HEK293 (cell line): ENCODE measurements around the gene ZBTB1.
A peak's percentile ranks its signal among the peaks of the same experiment; 100 is the strongest.

Source experiments
- CTCF ChIA-PET: fragments of 350-600 bp; formaldehyde crosslinking; extraction: SDS; loops from one replicate; lab custom pipeline; 2021; ENCODE audit warnings: antibody characterized with exemption; lab: Yijun Ruan, JAX
- POLR2A ChIA-PET: fragments of 300-600 bp; formaldehyde crosslinking; extraction: SDS; loops from one replicate; lab custom pipeline; 2020; ENCODE audit warnings: antibody characterized with exemption, inconsistent platforms; lab: Yijun Ruan, JAX
- H3K27ac ChIP-seq: fragments of 200-500 bp; sonication (Bioruptor generic); 2 replicates; pipeline ENCODE4 v1.5.1; 2014; ENCODE audit warnings: low read depth, low read length, control low read depth, inconsistent platforms; ENCODE audit errors: extremely low read depth
- H3K36me3 ChIP-seq, 2 experiments: fragments of 200-500 bp in 1 of 2; sonication (Bioruptor generic) in 1 of 2; 1 replicate in 1 of 2; 2 replicates in 1 of 2; pipeline ENCODE4 v1.5.1; 2014 to 2017; ENCODE audit warnings: inconsistent platforms in 2 of 2, low read length in 2 of 2; ENCODE audit not compliant: control insufficient read depth in 2 of 2, insufficient read depth in 1 of 2
- H3K4me1 ChIP-seq: fragments of 200-500 bp; sonication (Bioruptor generic); 2 replicates; pipeline ENCODE4 v1.5.1; 2014; ENCODE audit warnings: mild to moderate bottlenecking, low read length, inconsistent platforms; ENCODE audit not compliant: control insufficient read depth, insufficient read depth
- H3K4me3 ChIP-seq: 2 replicates; pipeline ENCODE4 v1.5.1; 2011; ENCODE audit warnings: low read depth, mild to moderate bottlenecking, control low read depth, low read length, moderate library complexity
- H3K9me3 ChIP-seq: fragments of 200-500 bp; sonication (Bioruptor generic); 2 replicates; pipeline ENCODE4 v1.5.1; 2014; ENCODE audit warnings: low read depth, low read length, inconsistent platforms; ENCODE audit not compliant: control insufficient read depth, insufficient read depth
- GLIS1 ChIP-seq: fragments of 450-650 bp; formaldehyde crosslinking; IDR thresholded peaks from 2 replicates; pipeline ENCODE4 v1.5.1; 2016; ENCODE audit warnings: missing biosample characterization, missing genetic modification characterization
- KLF9 ChIP-seq: fragments of 450-650 bp; formaldehyde crosslinking; IDR thresholded peaks from 2 replicates; pipeline ENCODE4 v1.5.1; 2016; ENCODE audit warnings: missing biosample characterization, missing genetic modification characterization, low read depth
- SETDB1 ChIP-seq: IDR thresholded peaks from one replicate; pipeline ENCODE4 v1.6.1; 2017; ENCODE audit warnings: mild to moderate bottlenecking, low read length, moderate library complexity, mixed read lengths; ENCODE audit not compliant: insufficient read length
- YY1 ChIP-seq: fragments of 450-650 bp; formaldehyde crosslinking; IDR thresholded peaks from 2 replicates; pipeline ENCODE4 v1.5.1; 2018; ENCODE audit warnings: missing biosample characterization, missing genetic modification characterization
- ZBTB20 ChIP-seq: fragments of 450-650 bp; formaldehyde crosslinking; IDR thresholded peaks from 2 replicates; pipeline ENCODE4 v1.5.1; 2016; ENCODE audit warnings: missing biosample characterization, missing genetic modification characterization
- ZBTB26 ChIP-seq: fragments of 450-650 bp; formaldehyde crosslinking; optimal IDR thresholded peaks from 2 replicates; pipeline ENCODE3; 2016; ENCODE audit warnings: missing biosample characterization, mild to moderate bottlenecking, missing genetic modification characterization
- ZBTB49 ChIP-seq: fragments of 450-650 bp; formaldehyde crosslinking; IDR thresholded peaks from 2 replicates; pipeline ENCODE4 v1.5.1; 2016; ENCODE audit warnings: missing biosample characterization, missing genetic modification characterization, low read depth
- ZEB2 ChIP-seq: fragments of 450-650 bp; formaldehyde crosslinking; IDR thresholded peaks from 2 replicates; pipeline ENCODE4 v1.5.1; 2016; ENCODE audit warnings: missing biosample characterization, missing genetic modification characterization
- ZFP37 ChIP-seq: fragments of 450-650 bp; formaldehyde crosslinking; IDR thresholded peaks from 2 replicates; pipeline ENCODE4 v1.5.1; 2016; ENCODE audit warnings: missing biosample characterization, missing genetic modification characterization
- ZFP41 ChIP-seq: fragments of 450-650 bp; formaldehyde crosslinking; IDR thresholded peaks from 2 replicates; pipeline ENCODE4 v1.5.1; 2016; ENCODE audit warnings: missing biosample characterization, missing genetic modification characterization, borderline replicate concordance
- ZNF10 ChIP-seq: fragments of 450-650 bp; formaldehyde crosslinking; IDR thresholded peaks from 2 replicates; pipeline ENCODE4 v1.5.1; 2017; ENCODE audit warnings: missing biosample characterization, missing genetic modification characterization
- ZNF138 ChIP-seq: fragments of 450-650 bp; formaldehyde crosslinking; IDR thresholded peaks from 2 replicates; pipeline ENCODE4 v1.5.1; 2016; ENCODE audit warnings: missing biosample characterization, missing genetic modification characterization, borderline replicate concordance
- ZNF202 ChIP-seq: fragments of 450-650 bp; formaldehyde crosslinking; IDR thresholded peaks from 2 replicates; pipeline ENCODE4 v1.5.1; 2016; ENCODE audit warnings: missing biosample characterization, missing genetic modification characterization, borderline replicate concordance
- ZNF248 ChIP-seq: fragments of 450-650 bp; formaldehyde crosslinking; IDR thresholded peaks from 2 replicates; pipeline ENCODE4 v1.5.1; 2017; ENCODE audit warnings: missing biosample characterization, missing genetic modification characterization
- ZNF423 ChIP-seq: fragments of 450-650 bp; formaldehyde crosslinking; IDR thresholded peaks from 2 replicates; pipeline ENCODE4 v1.5.1; 2016; ENCODE audit warnings: missing biosample characterization, missing genetic modification characterization
- ZNF488 ChIP-seq: fragments of 450-650 bp; formaldehyde crosslinking; IDR thresholded peaks from 2 replicates; pipeline ENCODE4 v1.5.1; 2016; ENCODE audit warnings: missing biosample characterization, missing genetic modification characterization
- ZNF580 ChIP-seq: fragments of 450-650 bp; formaldehyde crosslinking; IDR thresholded peaks from 2 replicates; pipeline ENCODE4 v1.5.1; 2016; ENCODE audit warnings: missing biosample characterization, missing genetic modification characterization
- ZNF623 ChIP-seq: fragments of 450-650 bp; formaldehyde crosslinking; IDR thresholded peaks from 2 replicates; pipeline ENCODE4 v1.5.1; 2016; ENCODE audit warnings: missing biosample characterization, missing genetic modification characterization
- ZNF747 ChIP-seq: fragments of 450-650 bp; formaldehyde crosslinking; IDR thresholded peaks from 2 replicates; pipeline ENCODE4 v1.5.1; 2016; ENCODE audit warnings: missing biosample characterization, missing genetic modification characterization
- ZNF792 ChIP-seq: fragments of 450-650 bp; formaldehyde crosslinking; IDR thresholded peaks from 2 replicates; pipeline ENCODE4 v1.5.1; 2016; ENCODE audit warnings: missing biosample characterization, missing genetic modification characterization
- ZNF830 ChIP-seq: fragments of 450-650 bp; IDR thresholded peaks from 2 replicates; pipeline ENCODE4 v1.5.0; 2018; ENCODE audit warnings: missing biosample characterization, missing genetic modification characterization, low read depth, mild to moderate bottlenecking, moderate library complexity

Gene ZBTB1

GRCh38 chr14:64541261-64541971, 36.8 kb downstream of the ZBTB1 start:
- CTCF ChIA-PET: interaction anchor here (0.6 to 1.4 kb wide), 3 partner anchors 16 to 96 kb away, joined by 3 to 5 read pairs (median 3); no protein-coding TSS in a partner anchor
- Histone ChIP-seq H3K4me1 (peaks cover 13% of the 10 kb centered on the region), H3K27ac (0 out of 2 replicates have a peak overlapping the region, but pooled peaks have one; percentile 51), H3K36me3 (no peaks in the 10 kb centered on the region; a peak in 1 of 3 replicates), H3K9me3 (no peaks in the 10 kb centered on the region), H3K4me3 (peak overlapping the region; percentile 57)
- no peak for TF ChIP-seq ZNF623
- no peak for TF ChIP-seq ZNF747 (tag by site-specific recombination)
- TF ChIP-seq ZFP37: no peak
- TF ChIP-seq ZNF580 (tag by site-specific recombination): no peak
- no peak for TF ChIP-seq ZBTB49
- TF ChIP-seq ZNF10 (tag by site-specific recombination): no peak
- TF ChIP-seq ZNF488 (tag by site-specific recombination): no peak
- no peak for TF ChIP-seq ZBTB20 (tag by site-specific recombination)
- no peak for TF ChIP-seq ZEB2 (tag by site-specific recombination)
- no peak for TF ChIP-seq KLF9
- TF ChIP-seq, all 188 proteins: peak for 0
- POLR2A ChIA-PET: interaction anchor here (1.0 to 4.3 kb wide), 9 partner anchors 10 to 221 kb away, joined by 4 to 54 read pairs (median 7); partner anchors contain the start of genes PPP1R36, ZBTB1 and ZBTB25

GRCh38 chr14:64541972-64542835, 37.6 kb downstream of the ZBTB1 start:
- Histone ChIP-seq H3K27ac (peak overlapping the region; percentile 39; the same call in 1 of the 2 replicates), H3K36me3 (no peaks in the 10 kb centered on the region; a peak in 1 of 3 replicates), H3K4me3 (peak overlapping the region; percentile 57), H3K9me3 (no peaks in the 10 kb centered on the region), H3K4me1 (peaks cover 13% of the 10 kb centered on the region)
- ChIA-PET CTCF (interaction anchor here (0.6 to 2.7 kb wide), 6 partner anchors 15 to 477 kb away, joined by 3 to 9 read pairs (median 3); no protein-coding TSS in a partner anchor), POLR2A (interaction anchor here (0.6 to 4.3 kb wide), 9 partner anchors 9 to 217 kb away, joined by 3 to 54 read pairs (median 4); partner anchors contain the start of genes PLEKHG3, PPP1R36, ZBTB1 and ZBTB25)
- TF ChIP-seq GLIS1 (tag by site-specific recombination) (no peak), ZNF423 (tag by site-specific recombination) (no peak), YY1 (tag by site-specific recombination) (no peak), ZNF138 (tag by site-specific recombination) (no peak), ZFP41 (tag by site-specific recombination) (no peak), ZNF792 (tag by site-specific recombination) (no peak), SETDB1 (peak; percentile 41), ZNF830 (tag by site-specific recombination) (no peak), ZNF248 (tag by site-specific recombination) (no peak), ZBTB26 (no peak), ZNF202 (tag by site-specific recombination) (0 out of 2 replicates have a peak, but pooled peaks have one; percentile 42)
